ENCODE measurements around the gene AK5.
A peak's percentile ranks its signal among the peaks of the same experiment; 100 is the strongest.
"Not testable (repeated sequence)": the region's sequence is repeated elsewhere in the genome, so short reads cannot be mapped to it uniquely, and the experiment has no call there.

Gene AK5

DNA sequence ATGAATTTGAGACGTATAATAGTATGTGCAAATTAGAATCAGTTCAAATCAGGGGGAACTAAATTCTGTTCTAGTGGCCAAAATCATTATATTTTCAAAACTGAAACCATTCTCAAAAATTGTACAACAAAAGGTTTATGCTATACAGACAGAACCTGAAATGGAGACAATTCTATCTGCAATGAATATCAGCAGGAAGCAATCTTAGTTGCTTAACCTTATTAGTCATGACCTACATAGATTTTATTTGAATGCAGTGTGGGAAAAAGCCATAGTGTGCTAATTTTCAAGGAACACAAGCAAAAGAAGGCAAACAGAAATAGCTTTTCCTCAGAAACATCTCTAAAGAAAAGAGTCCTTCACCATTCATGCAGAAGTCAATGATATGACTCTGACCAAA, 6.5 kb downstream of the AK5 start:
- DNase-seq: no peak

DNA sequence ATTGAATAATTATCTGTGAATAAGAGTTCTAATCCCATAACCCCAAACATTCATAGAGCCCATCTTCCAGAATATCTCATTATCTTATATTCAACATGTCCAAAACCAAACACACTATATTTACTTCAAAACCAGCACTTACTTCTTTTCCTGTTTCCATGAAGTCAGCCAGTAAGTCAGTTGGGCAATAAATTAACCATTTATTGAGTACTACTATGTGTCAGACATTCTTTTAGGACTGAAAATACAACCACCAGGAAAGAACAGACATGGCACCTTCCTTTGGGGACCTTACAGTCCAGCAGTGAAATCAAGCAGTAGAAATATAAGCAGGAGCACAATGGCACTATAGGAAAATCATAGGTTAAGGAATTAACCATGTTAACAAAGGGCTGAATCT, 8.8 kb downstream of the AK5 start:
- no peak for DNase-seq

DNA sequence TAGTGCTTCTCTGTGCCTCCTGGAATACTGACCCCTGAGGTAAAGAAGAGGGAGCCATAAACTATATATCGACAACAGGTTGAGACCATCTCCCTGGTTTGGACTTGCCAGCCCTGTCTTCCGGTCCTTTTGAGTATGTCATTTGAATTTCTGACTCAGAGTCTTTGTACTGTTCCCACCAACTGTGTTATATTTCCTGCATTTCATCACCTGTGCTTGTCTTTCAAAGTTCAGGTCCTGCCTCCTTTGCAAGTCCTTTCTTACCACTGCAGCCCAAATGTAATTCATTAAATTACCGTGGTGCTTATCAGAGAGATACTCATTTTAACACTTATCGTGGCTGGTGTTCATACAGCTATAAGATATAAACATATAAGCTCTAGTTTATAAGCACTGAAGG, 10.7 kb downstream of the AK5 start:
- no peak for DNase-seq

DNA sequence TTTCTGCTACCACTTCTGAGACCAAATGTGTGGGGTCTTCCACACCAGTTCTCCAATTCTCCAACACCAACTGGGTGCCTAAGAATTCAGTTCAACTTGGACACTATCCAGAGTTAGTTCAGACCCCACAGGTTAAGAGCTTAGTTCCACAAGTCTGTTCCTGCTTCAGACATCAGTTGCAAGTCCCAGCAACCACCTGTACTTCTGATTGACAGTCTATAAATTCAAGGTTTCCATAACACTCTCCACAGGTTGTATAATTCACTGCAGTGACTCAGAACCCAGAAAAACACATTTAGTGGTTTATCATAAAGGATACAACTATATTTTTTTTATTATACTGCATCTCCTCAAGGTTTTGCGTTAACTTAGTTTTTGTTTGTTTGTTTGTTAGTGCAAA, 18.7 kb downstream of the AK5 start:
- DNase-seq: no peak

DNA sequence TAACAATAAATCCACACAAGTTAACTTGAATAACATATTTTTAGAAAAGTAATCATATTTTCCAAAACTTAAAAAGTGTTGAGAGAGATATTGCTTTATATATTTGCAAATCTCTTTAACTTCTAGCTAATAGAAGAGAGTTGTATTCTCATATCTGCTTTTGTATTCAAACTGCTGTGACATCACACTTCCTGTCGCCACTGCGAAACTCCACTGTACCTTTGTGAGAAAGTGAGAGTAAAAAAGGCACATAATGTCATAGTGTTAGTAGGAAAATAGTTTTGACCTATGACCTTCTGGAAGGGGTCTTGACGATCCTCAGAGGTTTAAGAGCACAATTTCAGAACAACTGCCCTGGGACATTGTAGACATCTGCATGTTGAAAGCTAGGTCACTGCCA, 21.6 kb downstream of the AK5 start:
- DNase-seq: no peak

DNA sequence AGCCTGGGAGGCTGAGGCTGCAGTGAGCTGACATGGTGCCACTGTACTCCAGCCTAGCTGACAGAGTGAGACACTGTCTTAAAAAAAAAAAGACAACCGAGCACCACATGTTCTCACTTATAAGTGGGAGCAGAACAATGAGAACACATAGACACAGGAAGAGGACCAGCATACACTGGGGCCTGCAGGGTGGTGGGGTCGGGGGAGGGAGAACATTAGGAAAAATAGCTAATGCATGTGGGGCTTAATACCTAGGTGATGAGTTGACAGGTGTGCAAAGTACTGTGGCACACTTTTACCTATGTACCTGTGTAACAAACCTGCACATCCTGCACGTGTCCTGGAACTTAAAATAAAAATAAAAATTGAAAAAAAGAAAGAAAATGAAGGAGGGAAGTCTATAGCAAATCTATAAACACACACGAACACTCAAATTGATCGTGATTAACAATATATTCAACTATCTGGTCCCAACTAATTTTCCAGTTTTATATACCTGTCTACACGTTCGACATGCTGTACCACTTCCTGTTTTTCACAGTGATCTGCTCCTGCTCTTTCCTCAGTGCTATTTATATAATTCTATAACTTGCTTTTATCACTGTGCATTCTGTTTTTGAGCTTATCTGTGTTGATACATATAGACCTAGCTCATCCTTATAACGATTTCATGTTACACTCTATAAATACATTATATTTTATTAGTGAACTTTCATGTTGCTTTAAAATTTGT, 27.2 kb downstream of the AK5 start:
- no peak for DNase-seq

DNA sequence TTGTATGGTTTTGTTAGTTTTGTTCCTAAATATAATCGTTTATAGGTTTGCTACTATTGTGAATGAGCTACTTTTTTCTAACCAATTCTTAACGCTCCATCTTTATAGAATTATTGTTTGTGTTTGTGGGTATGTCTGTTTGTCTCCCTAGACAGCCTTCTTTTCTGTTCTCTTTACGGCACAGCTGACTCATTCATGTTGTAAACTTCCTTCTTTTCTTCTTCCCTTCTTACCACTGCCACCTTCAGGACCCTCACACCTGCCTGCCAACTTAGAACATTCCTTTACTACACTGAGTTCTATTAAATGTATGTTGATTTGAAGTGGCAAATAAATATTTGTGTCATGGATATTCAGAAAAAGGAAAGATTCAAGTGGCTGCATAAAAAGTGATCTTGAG, 29.1 kb downstream of the AK5 start:
- no peak for DNase-seq

DNA sequence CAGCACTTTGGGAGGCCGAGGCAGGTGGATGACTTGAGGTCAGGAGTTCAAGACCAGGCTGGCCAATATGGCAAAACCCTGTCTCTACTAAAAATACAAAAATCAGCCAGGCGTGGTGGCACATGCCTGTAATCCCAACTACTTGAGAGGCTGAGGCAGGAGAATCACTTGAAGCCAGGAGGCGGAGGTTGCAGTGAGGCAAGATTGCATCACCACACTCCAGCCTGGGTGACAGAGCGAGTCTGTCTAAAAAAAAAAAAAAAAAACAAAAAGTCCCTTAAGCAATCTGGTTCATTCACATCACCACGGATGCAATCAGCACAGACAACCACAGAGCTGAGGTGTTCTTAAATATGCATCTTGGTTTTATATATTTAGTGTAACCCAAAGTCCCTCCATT, 30.5 kb downstream of the AK5 start:
- DNase-seq: not testable (repeated sequence)

DNA sequence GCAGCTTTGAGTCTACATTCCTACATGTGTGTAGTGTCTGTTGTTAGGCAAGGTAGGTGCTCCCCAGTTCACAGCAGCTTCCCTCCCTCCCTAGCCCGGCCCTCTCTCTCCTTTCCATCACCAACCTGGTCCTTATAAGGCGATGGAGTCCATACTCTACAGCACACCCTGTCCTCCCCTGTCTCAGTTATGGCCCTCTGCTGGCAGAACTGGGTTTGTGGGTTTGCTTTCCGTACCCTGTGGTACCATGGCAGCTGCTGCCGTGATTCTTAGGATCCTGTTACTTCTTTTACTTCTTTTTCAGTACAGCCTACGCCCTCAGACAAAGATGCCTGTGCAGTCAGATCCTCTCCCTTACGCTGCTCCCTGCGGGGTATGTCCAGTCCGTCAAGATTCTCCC, 31.7 kb downstream of the AK5 start:
- no peak for DNase-seq

DNA sequence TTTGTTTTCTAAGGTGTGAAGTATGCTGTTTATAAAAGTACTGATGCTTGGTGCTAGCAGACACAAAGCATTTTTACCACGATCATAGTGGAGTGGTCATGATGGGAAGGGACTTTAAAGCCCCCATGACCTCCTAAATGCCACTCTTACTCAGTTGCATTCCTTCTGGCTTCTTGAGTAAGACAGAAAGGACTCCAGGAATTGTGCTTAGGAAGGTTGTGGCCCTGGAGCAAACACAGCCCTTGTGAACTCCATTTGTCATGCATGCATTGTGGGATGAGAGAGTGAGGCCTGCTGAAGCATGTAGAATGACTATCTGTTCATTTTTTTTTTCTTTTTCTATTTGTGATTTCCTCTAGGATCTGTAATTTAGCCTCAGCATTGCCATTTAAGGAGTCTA, 34.2 kb downstream of the AK5 start:
- no peak for DNase-seq

DNA sequence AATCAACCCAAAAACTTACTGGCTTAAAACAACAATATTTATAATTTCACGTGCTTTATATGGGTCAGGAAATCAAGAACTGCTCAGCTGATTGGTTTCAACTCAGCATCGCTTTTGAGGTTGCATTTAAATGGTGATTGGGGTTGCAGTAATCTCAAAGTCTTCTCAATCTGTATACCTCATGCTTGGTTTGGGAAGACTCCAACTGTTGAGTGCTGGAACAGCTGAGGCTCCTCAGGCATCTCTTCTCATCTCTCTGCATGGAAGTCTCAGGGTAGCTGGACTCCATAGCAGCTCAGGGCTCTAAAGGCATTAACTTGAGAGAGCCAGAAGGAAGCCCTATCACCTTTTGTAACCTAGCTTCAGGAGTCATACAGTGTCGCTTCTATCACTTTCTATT, 35.1 kb downstream of the AK5 start:
- no peak for DNase-seq

DNA sequence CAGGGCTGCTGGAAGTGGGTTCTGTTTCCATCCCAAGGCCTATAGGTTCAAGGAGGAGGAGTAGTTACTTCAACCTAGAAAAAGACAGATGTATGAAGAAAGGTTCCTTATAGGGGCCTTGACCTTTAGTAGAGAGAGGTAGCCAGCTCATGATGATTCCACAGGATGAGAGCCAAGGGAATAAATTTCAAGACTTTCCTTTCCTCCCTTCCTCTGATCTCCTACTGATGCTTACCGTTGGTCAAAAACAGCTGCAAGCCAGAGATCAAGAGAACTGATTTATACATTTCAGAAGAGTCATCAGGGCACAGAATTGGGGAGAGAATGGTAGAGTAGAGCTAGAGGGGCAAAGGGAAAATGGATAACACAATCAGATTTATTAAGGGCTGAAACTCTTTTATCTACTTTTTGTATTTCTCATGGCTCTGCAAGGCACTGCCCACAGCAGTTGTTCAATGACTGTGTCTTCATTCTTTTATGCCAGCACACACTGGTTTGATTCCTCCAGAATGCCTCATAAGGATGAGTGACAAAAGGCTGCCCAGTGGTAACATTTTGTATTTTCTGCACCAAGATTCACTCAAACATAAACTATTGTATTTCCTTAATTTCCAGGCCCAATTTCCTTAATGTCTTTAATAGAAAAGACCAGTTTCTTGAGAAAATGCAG, 37.4 kb downstream of the AK5 start:
- DNase-seq: no peak

DNA sequence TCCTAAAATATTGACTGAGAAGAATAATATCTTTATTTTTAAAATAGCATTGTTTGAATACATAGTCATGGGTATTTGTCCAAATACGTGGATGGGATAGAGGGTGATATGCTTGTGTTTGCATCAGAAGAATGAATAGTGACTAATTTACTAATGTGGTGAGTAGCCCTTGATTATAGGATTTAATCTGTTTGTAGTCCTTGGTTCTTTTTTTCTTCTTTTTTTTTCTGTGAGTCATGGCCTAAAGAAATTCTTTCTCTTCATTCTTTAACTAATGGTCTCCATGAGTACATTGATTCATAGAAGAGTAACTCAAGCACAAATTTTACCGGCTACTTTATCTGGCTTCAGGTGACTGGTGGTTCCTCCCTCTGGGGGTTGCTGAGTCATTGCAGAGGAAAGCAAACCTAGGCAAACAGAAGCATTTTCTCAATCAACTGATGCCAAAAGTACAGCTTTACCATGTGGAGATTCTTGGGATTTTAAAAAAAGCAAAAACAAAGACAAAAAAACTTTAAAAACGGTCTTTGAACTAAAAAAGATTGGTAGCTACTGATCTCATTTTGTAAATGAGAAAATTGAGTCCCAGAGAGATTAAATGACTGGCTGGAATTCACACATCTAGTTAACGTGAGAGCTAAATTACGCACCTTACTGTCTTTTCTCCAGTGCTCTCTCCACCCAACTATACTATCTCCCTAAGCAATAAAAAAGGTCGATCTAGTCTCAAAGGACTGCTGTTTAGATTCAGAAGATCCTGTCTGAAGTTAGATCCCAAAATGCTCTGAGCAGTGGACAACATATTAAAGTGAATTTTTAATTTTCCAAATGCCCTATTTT, 40.5 kb downstream of the AK5 start:
- DNase-seq: no peak

DNA sequence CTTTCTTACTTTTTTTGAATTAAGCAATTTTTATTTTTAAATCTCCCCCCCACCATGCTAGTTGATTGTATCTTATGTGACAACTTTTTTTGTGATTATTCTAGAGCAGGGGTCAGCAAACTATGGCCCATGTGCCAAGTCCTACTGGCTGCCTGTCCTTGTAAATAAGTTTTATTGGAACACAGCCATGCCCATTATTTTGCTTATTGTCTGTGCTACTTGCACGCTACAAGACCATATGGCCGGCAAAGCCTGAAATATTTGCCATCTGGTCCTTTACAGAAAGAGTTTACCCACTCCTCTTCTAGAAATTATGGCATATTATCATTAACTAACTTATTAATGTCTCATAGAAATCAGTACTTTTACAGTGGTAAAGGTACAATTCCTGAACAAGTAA, 51.7 kb downstream of the AK5 start:
- DNase-seq: peak; percentile 75

DNA sequence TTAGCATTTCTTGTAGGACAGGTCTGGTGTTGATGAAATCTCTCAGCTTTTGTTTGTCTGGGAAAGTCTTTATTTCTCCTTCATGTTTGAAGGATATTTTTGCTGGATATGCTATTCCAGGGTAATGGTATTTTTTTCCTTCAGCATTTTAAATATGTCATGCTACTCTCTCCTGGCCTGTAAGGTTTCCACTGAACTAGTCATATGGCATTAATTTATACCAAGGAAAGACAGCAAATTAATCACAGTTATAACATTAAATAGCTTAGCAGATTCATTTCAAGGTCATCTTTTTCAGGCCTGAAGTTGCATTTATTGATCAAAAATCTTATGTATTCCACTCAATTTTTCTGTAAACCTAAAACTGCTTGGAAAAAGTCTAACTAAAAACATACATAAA, 54.9 kb downstream of the AK5 start:
- no peak for DNase-seq

DNA sequence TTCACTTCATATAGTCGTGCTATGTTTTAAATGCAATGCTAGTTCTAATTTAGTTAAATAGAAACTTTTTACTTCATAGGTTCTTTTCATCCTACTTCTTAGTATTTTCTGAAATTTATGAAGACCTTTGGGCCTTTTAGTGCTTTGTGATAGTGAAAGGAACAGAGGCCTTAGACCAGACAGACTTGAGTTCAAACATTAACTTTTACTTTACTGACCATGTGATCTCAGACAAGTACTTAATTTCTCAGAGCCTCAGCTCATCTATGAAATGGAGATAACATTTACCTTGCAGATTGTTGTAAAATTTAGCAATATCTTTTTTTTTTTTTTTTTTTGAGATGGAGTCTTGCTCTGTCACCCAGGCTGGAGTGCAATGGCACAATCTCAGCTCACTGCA, 57.5 kb downstream of the AK5 start:
- no peak for DNase-seq

DNA sequence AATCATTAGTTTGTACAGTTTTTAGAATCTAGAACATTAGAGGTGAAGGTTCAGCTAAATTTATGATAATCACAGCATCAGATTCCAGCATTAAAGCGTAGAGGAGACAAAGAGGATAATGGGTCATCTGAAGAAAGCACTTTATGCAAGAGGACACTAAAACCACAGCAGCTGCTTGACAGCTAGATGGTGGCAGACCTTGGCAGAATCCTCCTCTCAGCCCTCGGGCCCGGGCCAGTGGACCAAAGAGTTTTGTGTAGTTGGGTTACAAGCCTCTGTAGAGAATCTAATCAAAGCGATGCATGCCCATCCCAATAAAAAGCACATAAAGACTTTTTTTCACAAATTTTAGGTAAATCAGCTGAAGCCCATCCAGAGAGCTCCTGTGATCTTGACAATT, 59.4 kb downstream of the AK5 start:
- no peak for DNase-seq

DNA sequence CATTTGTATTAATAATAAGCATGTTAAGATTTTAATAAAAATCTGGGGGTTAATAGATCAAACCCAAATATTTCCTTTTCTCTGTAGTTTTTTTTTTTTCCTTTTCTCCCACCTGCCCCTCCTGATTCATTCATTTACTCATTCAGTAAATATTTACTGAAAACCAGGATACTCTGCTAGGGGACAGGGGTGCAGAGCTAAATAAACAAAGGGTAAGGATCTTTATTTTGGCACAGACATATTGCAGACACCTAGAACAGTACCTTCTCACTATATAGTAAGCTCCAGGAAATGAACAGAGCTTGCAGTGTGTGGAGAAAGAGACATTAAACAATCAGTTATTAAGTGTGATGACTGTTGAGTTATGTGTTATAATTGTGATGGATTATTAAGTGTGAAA, 60.9 kb downstream of the AK5 start:
- DNase-seq: no peak

DNA sequence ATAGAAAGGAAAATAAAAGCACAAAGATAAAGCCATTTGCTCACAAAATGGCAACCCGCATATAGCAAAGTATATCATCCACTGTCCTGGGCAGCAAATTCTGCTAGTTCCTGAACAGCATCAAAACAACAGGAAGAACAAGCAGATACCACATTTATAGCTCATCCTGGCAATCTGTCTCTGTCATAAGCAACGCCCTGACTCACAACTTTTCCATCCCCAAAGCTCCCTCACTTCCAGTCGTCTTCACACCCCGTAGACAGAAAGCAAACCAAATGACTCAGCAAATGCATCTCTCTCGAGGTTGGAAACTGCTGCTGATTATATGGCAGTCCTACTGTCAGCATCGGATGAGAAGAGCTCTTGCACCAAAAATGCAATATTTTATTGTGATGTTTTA, 65.8 kb downstream of the AK5 start:
- DNase-seq: no peak

DNA sequence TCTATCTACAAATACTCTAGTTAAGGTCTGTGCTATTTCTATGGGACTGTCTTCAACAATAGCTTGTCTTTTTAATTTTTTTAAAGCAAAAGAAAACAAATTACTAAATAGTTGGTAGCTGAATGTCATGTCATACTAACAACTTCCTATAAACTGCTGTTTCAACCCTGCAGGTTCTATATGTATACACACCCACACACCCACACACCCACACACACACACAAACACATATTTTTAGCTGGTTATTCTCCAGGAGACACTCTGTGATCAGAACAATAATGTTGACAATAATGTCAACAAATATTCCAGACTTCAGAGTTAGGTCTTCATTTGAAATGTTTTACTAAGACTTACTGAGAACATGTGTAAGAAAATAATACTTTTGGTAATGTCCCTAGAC, 66.7 kb downstream of the AK5 start:
- no peak for DNase-seq

DNA sequence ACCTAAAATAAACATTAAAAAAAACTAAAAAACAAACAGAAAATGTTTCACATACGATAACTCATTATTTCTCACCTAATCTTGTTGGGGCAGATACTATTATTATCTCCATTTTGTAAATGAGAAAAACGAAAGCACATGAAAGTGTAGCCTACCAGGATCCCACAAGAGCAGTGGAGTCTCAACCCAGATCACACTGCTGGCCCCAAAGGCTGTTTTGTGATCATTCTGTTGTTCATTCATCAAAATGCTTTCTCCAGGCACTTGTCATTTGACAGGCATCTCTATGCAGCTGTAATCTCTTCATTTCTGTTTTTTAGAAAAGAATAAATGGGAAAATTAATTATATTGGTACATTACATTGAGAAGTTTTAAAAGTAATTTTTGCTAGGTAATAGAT, 67.5 kb downstream of the AK5 start:
- no peak for DNase-seq

DNA sequence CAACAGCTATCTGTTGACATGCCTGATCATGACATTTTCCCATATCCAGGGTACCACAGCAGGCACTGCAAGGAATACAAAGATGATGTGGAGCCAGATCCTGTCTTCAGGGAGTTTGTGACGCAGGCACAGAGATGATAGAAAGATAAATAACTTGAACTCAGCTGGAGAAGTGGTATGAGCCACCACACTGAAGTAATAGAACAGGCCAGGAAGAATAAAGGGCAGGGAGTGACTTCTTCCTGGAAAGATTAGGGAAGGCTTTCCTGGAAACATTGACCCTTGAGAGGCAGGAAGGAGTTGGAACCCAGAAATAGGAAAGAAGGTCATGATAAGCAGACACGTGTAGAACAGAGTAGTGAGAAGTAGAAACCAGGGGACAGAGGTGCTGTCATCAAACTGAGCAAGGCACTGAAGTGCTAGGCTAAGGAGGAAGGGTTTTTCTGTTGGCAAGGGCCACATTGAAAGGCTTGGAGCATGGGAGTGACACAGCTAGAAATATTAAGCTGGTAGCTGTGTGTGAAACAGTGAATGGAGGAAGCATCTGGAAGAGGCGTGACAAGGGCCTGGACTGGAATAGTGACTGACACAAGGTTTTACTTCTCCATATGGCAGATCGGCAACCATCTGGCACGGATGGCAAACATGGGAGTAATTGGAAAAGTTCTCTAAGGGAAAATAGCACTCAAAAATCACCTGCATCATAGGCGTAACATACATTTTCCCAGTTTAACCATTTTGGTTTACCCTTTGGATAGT, 68.4 kb downstream of the AK5 start:
- DNase-seq: no peak

DNA sequence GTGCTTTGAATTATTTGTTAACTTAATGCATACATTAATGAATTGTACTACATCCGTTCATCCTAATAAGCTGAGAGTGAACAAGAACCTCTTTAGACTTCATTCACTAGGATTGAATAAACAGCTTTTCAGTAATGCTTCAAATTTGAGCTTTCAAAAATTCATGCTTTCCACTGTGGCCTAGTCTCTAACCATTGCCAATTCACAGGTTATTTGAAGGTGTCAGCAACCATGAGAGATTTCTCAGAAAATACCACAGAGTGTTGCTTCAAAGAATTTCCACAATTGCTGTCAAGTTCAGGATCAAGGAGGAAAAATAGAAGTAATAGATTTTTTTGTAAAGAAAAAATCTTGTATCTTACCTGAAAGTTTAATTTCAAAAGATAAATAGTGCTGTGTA, 72.7 kb downstream of the AK5 start:
- no peak for DNase-seq

All from NCI-H1105 treated with DMSO at 0.1 percent for 48 hours (cell line).